Measurements from ENCODE around the gene KLF18. TPM values are rescaled to one million over a fixed set of nuclear protein-coding genes. Genes with fewer than 3 reads are reported as not detected.
"Not testable (repeated sequence)": the region's sequence is repeated elsewhere in the genome, so short reads cannot be mapped to it uniquely, and the experiment has no call there.

Gene KLF18
- polyA plus RNA-seq, 1 donor = not detected

- no peak overlapping the region for H3K27ac ChIP-seq (ENCODE audit: low read length)
- H3K36me3 ChIP-seq (ENCODE audit: control insufficient read depth, insufficient read depth, low read length) = no peaks in the 10 kb centered on the region
- H3K27me3 ChIP-seq (ENCODE audit: control insufficient read depth, insufficient read depth, low read length) = peaks cover 5% of the 10 kb centered on the region
- H3K4me1 ChIP-seq (ENCODE audit: control insufficient read depth, insufficient read depth, low read length) = no peaks in the 10 kb centered on the region
- 91% methylated on average over 2 of the region's 3 CpGs for WGBS (ENCODE audit: insufficient coverage, low lambda C conversion rate)
- H3K4me3 ChIP-seq (ENCODE audit: low read length) = no peak overlapping the region
- peaks cover 6% of the 10 kb centered on the region for H3K9me3 ChIP-seq (ENCODE audit: control insufficient read depth, low read depth, low read length)
- DNase-seq = no peak
Observed at GRCh38 chr1:44147582-44147981, 6.2 kb upstream of the KLF18 start.

- WGBS (ENCODE audit: insufficient coverage, low lambda C conversion rate) = 100% methylated on average over 1 of the region's 28 CpGs
- Histone ChIP-seq H3K27me3 (ENCODE audit: control insufficient read depth, insufficient read depth, low read length) (peaks cover 5% of the 10 kb centered on the region), H3K27ac (ENCODE audit: low read length) (no peak overlapping the region), H3K36me3 (ENCODE audit: control insufficient read depth, insufficient read depth, low read length) (no peaks in the 10 kb centered on the region), H3K4me1 (ENCODE audit: control insufficient read depth, insufficient read depth, low read length) (no peaks in the 10 kb centered on the region), H3K4me3 (ENCODE audit: low read length) (no peak overlapping the region), H3K9me3 (ENCODE audit: control insufficient read depth, low read depth, low read length) (peaks cover 6% of the 10 kb centered on the region)
- no peak for DNase-seq
Observed at GRCh38 chr1:44146536-44147361, 5.3 kb upstream of the KLF18 start.

GRCh38 chr1:44144962-44145756 is 3.7 kb upstream of the KLF18 start:
- no peaks in the 10 kb centered on the region for H3K4me1 ChIP-seq (ENCODE audit: control insufficient read depth, insufficient read depth, low read length)
- DNase-seq = no peak
- no peaks in the 10 kb centered on the region for H3K36me3 ChIP-seq (ENCODE audit: control insufficient read depth, insufficient read depth, low read length)
- peaks cover 6% of the 10 kb centered on the region for H3K9me3 ChIP-seq (ENCODE audit: control insufficient read depth, low read depth, low read length)
- WGBS (ENCODE audit: insufficient coverage, low lambda C conversion rate) = no CpG with 5 or more reads among the region's 2 CpGs
- no peak overlapping the region for H3K4me3 ChIP-seq (ENCODE audit: low read length)
- no peak overlapping the region for H3K27ac ChIP-seq (ENCODE audit: low read length)
- no peaks in the 10 kb centered on the region for H3K27me3 ChIP-seq (ENCODE audit: control insufficient read depth, insufficient read depth, low read length)

- not testable (repeated sequence) for H3K27ac ChIP-seq (ENCODE audit: low read length); H3K9me3 ChIP-seq (ENCODE audit: control insufficient read depth, low read depth, low read length)
Observed at GRCh38 chr1:44139565-44139964, 1.9 kb downstream of the KLF18 start.

GRCh38 chr1:44138239-44138638 is 3.2 kb downstream of the KLF18 start:
- no CpG with 5 or more reads among the region's 3 CpGs for WGBS (ENCODE audit: insufficient coverage, low lambda C conversion rate)
- Histone ChIP-seq H3K27ac (ENCODE audit: low read length) (no peak overlapping the region), H3K4me3 (ENCODE audit: low read length) (no peak overlapping the region), H3K36me3 (ENCODE audit: control insufficient read depth, insufficient read depth, low read length) (no peaks in the 10 kb centered on the region), H3K9me3 (ENCODE audit: control insufficient read depth, low read depth, low read length) (no peaks in the 10 kb centered on the region), H3K4me1 (ENCODE audit: control insufficient read depth, insufficient read depth, low read length) (no peaks in the 10 kb centered on the region), H3K27me3 (ENCODE audit: control insufficient read depth, insufficient read depth, low read length) (peaks cover 4% of the 10 kb centered on the region)
- no peak for DNase-seq

More at GRCh38 chr1:44139565-44139964, 1.9 kb downstream of the KLF18 start:
- not testable (repeated sequence) for H3K36me3 ChIP-seq (ENCODE audit: control insufficient read depth, insufficient read depth, low read length); H3K27me3 ChIP-seq (ENCODE audit: control insufficient read depth, insufficient read depth, low read length); DNase-seq; H3K4me3 ChIP-seq (ENCODE audit: low read length); H3K4me1 ChIP-seq (ENCODE audit: control insufficient read depth, insufficient read depth, low read length)
- WGBS (ENCODE audit: insufficient coverage, low lambda C conversion rate) = no CpG with 5 or more reads among the region's 8 CpGs

- no CpG with 5 or more reads among the region's 2 CpGs for WGBS (ENCODE audit: insufficient coverage, low lambda C conversion rate)
Observed at GRCh38 chr1:44135886-44136285, 5.5 kb downstream of the KLF18 start.

GRCh38 chr1:44134071-44134920 is 7.1 kb downstream of the KLF18 start:
- H3K9me3 ChIP-seq (ENCODE audit: control insufficient read depth, low read depth, low read length) = no peaks in the 10 kb centered on the region
- H3K36me3 ChIP-seq (ENCODE audit: control insufficient read depth, insufficient read depth, low read length) = no peaks in the 10 kb centered on the region
- H3K4me3 ChIP-seq (ENCODE audit: low read length) = no peak overlapping the region
- no peaks in the 10 kb centered on the region for H3K4me1 ChIP-seq (ENCODE audit: control insufficient read depth, insufficient read depth, low read length)
- no peak overlapping the region for H3K27ac ChIP-seq (ENCODE audit: low read length)
- no peak for DNase-seq
- peaks cover 4% of the 10 kb centered on the region for H3K27me3 ChIP-seq (ENCODE audit: control insufficient read depth, insufficient read depth, low read length)
- WGBS (ENCODE audit: insufficient coverage, low lambda C conversion rate) = no CpG with 5 or more reads among the region's 19 CpGs

More at GRCh38 chr1:44135886-44136285, 5.5 kb downstream of the KLF18 start:
- Histone ChIP-seq H3K27ac (ENCODE audit: low read length) (no peak overlapping the region), H3K4me3 (ENCODE audit: low read length) (no peak overlapping the region), H3K27me3 (ENCODE audit: control insufficient read depth, insufficient read depth, low read length) (peaks cover 4% of the 10 kb centered on the region), H3K4me1 (ENCODE audit: control insufficient read depth, insufficient read depth, low read length) (no peaks in the 10 kb centered on the region), H3K9me3 (ENCODE audit: control insufficient read depth, low read depth, low read length) (no peaks in the 10 kb centered on the region), H3K36me3 (ENCODE audit: control insufficient read depth, insufficient read depth, low read length) (no peaks in the 10 kb centered on the region)
- no peak for DNase-seq

GRCh38 chr1:44131411-44131810 is 10.0 kb downstream of the KLF18 start:
- H3K4me1 ChIP-seq (ENCODE audit: control insufficient read depth, insufficient read depth, low read length) = no peaks in the 10 kb centered on the region
- H3K4me3 ChIP-seq (ENCODE audit: low read length) = no peak overlapping the region
- H3K27ac ChIP-seq (ENCODE audit: low read length) = no peak overlapping the region
- peaks cover 1% of the 10 kb centered on the region for H3K27me3 ChIP-seq (ENCODE audit: control insufficient read depth, insufficient read depth, low read length)
- H3K36me3 ChIP-seq (ENCODE audit: control insufficient read depth, insufficient read depth, low read length) = no peaks in the 10 kb centered on the region
- WGBS (ENCODE audit: insufficient coverage, low lambda C conversion rate) = no CpG with 5 or more reads among the region's 3 CpGs
- no peak for DNase-seq
- no peaks in the 10 kb centered on the region for H3K9me3 ChIP-seq (ENCODE audit: control insufficient read depth, low read depth, low read length)

- H3K27me3 ChIP-seq (ENCODE audit: control insufficient read depth, insufficient read depth, low read length) = no peaks in the 10 kb centered on the region
- no peak for DNase-seq
- H3K9me3 ChIP-seq (ENCODE audit: control insufficient read depth, low read depth, low read length) = no peaks in the 10 kb centered on the region
- H3K36me3 ChIP-seq (ENCODE audit: control insufficient read depth, insufficient read depth, low read length) = no peaks in the 10 kb centered on the region
- no peak overlapping the region for H3K4me3 ChIP-seq (ENCODE audit: low read length)
- no peak overlapping the region for H3K27ac ChIP-seq (ENCODE audit: low read length)
- no peaks in the 10 kb centered on the region for H3K4me1 ChIP-seq (ENCODE audit: control insufficient read depth, insufficient read depth, low read length)
- no CpG with 5 or more reads among the region's 16 CpGs for WGBS (ENCODE audit: insufficient coverage, low lambda C conversion rate)
Observed at GRCh38 chr1:44129616-44130500, 11.6 kb downstream of the KLF18 start.

Data from large intestine (tissue), 3 donors.